ENCODE data around the gene LAGE3. TPM values are rescaled to one million over a fixed set of nuclear protein-coding genes. Genes with fewer than 3 reads are reported as not detected.

LAGE3 gene
- total and polyA plus RNA-seq, 2 of the 8 experiments (the other 6 are each of a cell fraction or from before 2014, with no cell fraction given), result 44.5 to 102 TPM

GRCh38 chrX:154434394-154435168 lies 44.5 kb downstream of the LAGE3 start:
- CTCF ChIA-PET (ENCODE audit: partially characterized antibody), result interaction anchor here (1.3 to 1.6 kb wide), 2 partner anchors 55 to 61 kb away, joined by 3 read pairs; no protein-coding TSS in a partner anchor
- DNase-seq (ENCODE audit: low read depth in 1 of 2, low spot score in 2 of 2), result no peak

More at GRCh38 chrX:154434394-154435168, 44.5 kb downstream of the LAGE3 start:
- H3K79me1 ChIP-seq (ENCODE audit: low read depth, low read length), result no peaks in the 10 kb centered on the region
- peaks cover 2% of the 10 kb centered on the region; the same call in 1 of the 2 replicates for H3K23me2 ChIP-seq (ENCODE audit: low read depth, low read length)
- no peak overlapping the region for H3K4me3 ChIP-seq (ENCODE audit: extremely low read depth in 1 of 4, insufficient read depth in 2 of 4, low read depth in 3 of 4, low read length in 4 of 4)
- no peak overlapping the region for H4K8ac ChIP-seq (ENCODE audit: extremely low read depth, insufficient read depth, low read length)
- no peak overlapping the region for H3K23ac ChIP-seq (ENCODE audit: insufficient read length)
- peaks cover 0 to 6% (median 4%) of the 10 kb centered on the region in 4 experiments; a peak in 6 of 7 replicates for H3K4me1 ChIP-seq (replicated peaks in 1 of 4; ENCODE audit: control insufficient read depth in 3 of 4, insufficient read depth in 4 of 4, low read length in 3 of 4)
- no peak overlapping the region for H3K27ac ChIP-seq (ENCODE audit: low read depth, low read length)
- 92% methylated on average over 5 of the region's 7 CpGs; no CpG with 5 or more reads in 1 of the 2 experiments for WGBS, 2 experiments (ENCODE audit: extremely low coverage in 1 of 2, insufficient coverage in 1 of 2, insufficient read length in 1 of 2, insufficient replicate concordance in 2 of 2, low coverage in 1 of 2, low lambda C conversion rate in 2 of 2, missing lambda C conversion rate in 1 of 2)
- H3K14ac ChIP-seq (ENCODE audit: insufficient read length), result no peak overlapping the region
- POLR2A ChIA-PET (ENCODE audit: partially characterized antibody), result interaction anchor here (0.8 to 2.6 kb wide), 5 partner anchors 9 to 37 kb away, joined by 3 to 9 read pairs (median 5); partner anchors contain the start of genes FAM50A and RPL10
- no peak overlapping the region for H4K5ac ChIP-seq (ENCODE audit: insufficient read length, low read depth, low read length)
- peaks cover 0 to 11% of the 10 kb centered on the region in 2 experiments for H4K20me1 ChIP-seq (replicated peaks in 1 of 2; ENCODE audit: control insufficient read depth in 1 of 2, insufficient read depth in 2 of 2, low read length in 2 of 2)
- H3K27me3 ChIP-seq (replicated peaks in 1 of 4; ENCODE audit: control insufficient read depth in 3 of 4, extremely low read depth in 1 of 4, insufficient read depth in 3 of 4, low read length in 3 of 4), result no peaks in the 10 kb centered on the region
- H3K79me2 ChIP-seq (ENCODE audit: control insufficient read depth in 1 of 2, insufficient read depth in 2 of 2, low read length in 2 of 2), result peaks cover under 1 to 20% of the 10 kb centered on the region in 2 experiments; a peak in 2 of 4 replicates
- no peak for FAIRE-seq
- no peak overlapping the region for H3K18ac ChIP-seq (ENCODE audit: extremely low read depth, low read length)
- TF ChIP-seq TAF7 (optimal IDR thresholded peaks at IDR 0.05; ENCODE audit: borderline replicate concordance, low read depth, low read length) (no peak), RBBP5 (IDR thresholded peaks at IDR 0.05; ENCODE audit: borderline replicate concordance, low read depth, low read length) (no peak), MAFK (IDR thresholded peaks at IDR 0.05; ENCODE audit: low read depth, low read length) (no peak), POU5F1 (IDR thresholded peaks at IDR 0.05; ENCODE audit: low read depth, low read length) (no peak), CHD2 (IDR thresholded peaks at IDR 0.05; ENCODE audit: low read length) (no peak), CHD1 (IDR thresholded peaks at IDR 0.05; ENCODE audit: low read depth, low read length) (no peak), SRF (IDR thresholded peaks at IDR 0.05; ENCODE audit: low read depth, low read length) (no peak), CEBPB (IDR thresholded peaks at IDR 0.05; ENCODE audit: low read depth, low read length) (no peak), ZNF274 (IDR thresholded peaks at IDR 0.05; ENCODE audit: borderline replicate concordance, extremely low read depth, low read length) (no peak)
- TF ChIP-seq, protein P1, sequence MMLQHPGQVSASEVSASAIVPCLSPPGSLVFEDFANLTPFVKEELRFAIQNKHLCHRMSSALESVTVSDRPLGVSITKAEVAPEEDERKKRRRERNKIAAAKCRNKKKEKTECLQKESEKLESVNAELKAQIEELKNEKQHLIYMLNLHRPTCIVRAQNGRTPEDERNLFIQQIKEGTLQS (IDR thresholded peaks at IDR 0.05; ENCODE audit: insufficient read depth, low read depth, low read length), result no peak
- no peak overlapping the region for H2BK5ac ChIP-seq (ENCODE audit: low read depth, low read length)
- no peak overlapping the region for H3K4me2 ChIP-seq (ENCODE audit: insufficient read depth in 1 of 2, low read depth in 2 of 2, low read length in 2 of 2)
- H2AFZ ChIP-seq (ENCODE audit: low read length), result no peak overlapping the region
- no peak overlapping the region for H4K91ac ChIP-seq (replicated peaks; ENCODE audit: insufficient read length, low read length)
- no peak overlapping the region for H3K4ac ChIP-seq (replicated peaks; ENCODE audit: insufficient read length, low read depth, low read length)
- H2BK15ac ChIP-seq (ENCODE audit: low read length), result no peak overlapping the region
- H2BK12ac ChIP-seq (ENCODE audit: low read depth, low read length), result no peak overlapping the region
- no peak overlapping the region for H3K9ac ChIP-seq (replicated peaks in 1 of 4; ENCODE audit: extremely low read depth in 1 of 4, low read depth in 3 of 4, low read length in 3 of 4)
- peaks cover 0 to 18% (median 7%) of the 10 kb centered on the region in 4 experiments; a peak in 5 of 8 replicates for H3K36me3 ChIP-seq (ENCODE audit: control insufficient read depth in 2 of 4, insufficient read depth in 4 of 4, low read length in 3 of 4)
- H3K56ac ChIP-seq (replicated peaks; ENCODE audit: insufficient read length, low read depth, low read length), result no peak overlapping the region
- H3K9me3 ChIP-seq (ENCODE audit: insufficient read depth in 2 of 2, low read depth in 1 of 2, low read length in 1 of 2), result no peaks in the 10 kb centered on the region
- no peak overlapping the region for H2BK120ac ChIP-seq (replicated peaks; ENCODE audit: low read depth, low read length)
- H2BK20ac ChIP-seq (ENCODE audit: low read length), result no peak overlapping the region
- H2AK5ac ChIP-seq (ENCODE audit: low read depth, low read length), result no peak overlapping the region
